Omental fat pad (tissue), 4 donors: ENCODE data around the gene CAPN13. TPM values are rescaled to one million over a fixed set of nuclear protein-coding genes. Genes with fewer than 3 reads are reported as not detected.

ENCODE experiments used
- ATAC-seq: fragments of 150-250 bp; one replicate; pipeline ENCODE4 v1.9.1; 2016; ENCODE audit warnings: mild to moderate bottlenecking, moderate library complexity; ENCODE audit not compliant: low FRiP score
- DNase-seq: peaks from one replicate; pipeline ENCODE4 v3.0.0-alpha.2; 2019; ENCODE audit warnings: low spot score
- CTCF ChIP-seq, 3 donors: fragments of 450-650 bp; IDR thresholded peaks; one replicate each; pipeline ENCODE4 v1.5.1; 2016 to 2017; ENCODE audit warnings: antibody characterized with exemption in 3 of 3, mild to moderate bottlenecking in 3 of 3, moderate library complexity in 2 of 3
- total RNA-seq, 4 donors: library from RNA; depleted of rRNA; stranded (reverse); fragments of >200 nt; gene quantifications; one replicate each; pipeline ENCODE4 v1.1.0, GENCODE V29; 2016

Gene CAPN13
- not detected for total RNA-seq

DNA sequence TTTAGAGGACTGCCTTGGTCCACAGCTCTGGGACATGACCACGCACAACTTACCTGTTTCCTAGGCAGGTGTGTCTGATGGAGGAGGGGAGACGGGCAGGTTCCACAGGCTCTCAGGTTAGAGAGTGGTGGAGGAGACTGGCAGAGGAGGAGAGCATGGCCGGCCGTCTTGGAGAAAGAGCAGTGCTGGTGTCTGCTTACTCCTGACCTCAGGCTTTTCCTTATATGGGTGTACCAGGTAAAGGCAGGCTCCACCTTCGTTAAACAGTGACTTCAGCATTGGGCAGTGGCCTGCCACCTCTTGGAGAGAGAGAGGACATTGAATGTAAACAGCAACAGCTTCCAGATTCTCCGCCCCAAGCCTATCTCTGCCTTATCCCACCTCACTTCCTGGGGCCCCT is at the start of gene CAPN13:
CAPN13 (minus strand) TSS at position 198 of the 400 bp plus-strand sequence. CDS start 20,121 bp downstream, outside the sequence.
- ATAC-seq (no peak), DNase-seq (no peak)
- no peak for TF ChIP-seq CTCF (IDR thresholded peaks at IDR 0.05)

GRCh38 chr2:30847841-30848240 is 40.6 kb upstream of the CAPN13 start:
- ATAC-seq (no peak), DNase-seq (no peak)
- no peak for TF ChIP-seq CTCF (IDR thresholded peaks at IDR 0.05)

DNA sequence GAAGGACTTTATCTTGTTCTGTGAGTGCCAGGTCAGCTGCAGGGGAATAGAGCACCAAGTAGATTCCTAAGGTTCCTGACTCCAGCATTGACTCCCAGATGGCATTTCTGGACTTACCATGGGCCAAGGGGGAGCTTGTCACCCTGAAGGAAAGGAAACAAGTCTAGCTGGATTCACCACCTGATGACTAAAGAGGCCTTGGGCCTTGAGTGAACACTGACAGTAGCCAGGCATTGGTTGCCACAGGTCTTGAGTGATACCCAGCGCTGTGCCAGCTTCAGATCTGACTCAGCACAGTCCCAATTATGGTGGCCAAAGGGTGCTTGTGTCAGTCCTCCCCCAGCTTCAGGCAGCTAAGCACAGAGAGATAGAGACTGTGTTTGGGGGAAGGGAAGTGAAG is 40.1 kb upstream of the CAPN13 start:
- ATAC-seq (no peak), DNase-seq (no peak)
- TF ChIP-seq CTCF (IDR thresholded peaks at IDR 0.05), result no peak

DNA sequence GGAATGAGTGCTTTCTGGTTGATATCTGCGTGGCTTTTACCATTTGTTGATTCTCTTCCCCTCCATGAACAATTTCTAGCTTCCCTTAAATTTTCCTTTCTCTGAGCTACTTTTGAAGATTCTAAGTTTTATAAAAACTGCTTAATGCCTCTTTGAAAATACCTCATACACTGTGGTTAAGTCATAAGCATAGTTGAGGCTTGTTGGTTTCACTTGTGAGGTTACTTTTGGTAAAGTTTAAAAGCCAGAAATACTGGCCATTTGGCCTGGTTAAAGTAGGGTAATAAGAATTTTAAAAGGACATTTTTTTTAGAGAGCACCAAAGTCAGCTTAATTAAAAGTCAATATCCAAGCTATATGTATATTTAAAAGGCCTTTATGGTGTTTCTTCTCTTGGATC is 21.3 kb upstream of the CAPN13 start:
- ATAC-seq (no peak), DNase-seq (no peak)
- no peak for TF ChIP-seq CTCF (IDR thresholded peaks at IDR 0.05)

DNA sequence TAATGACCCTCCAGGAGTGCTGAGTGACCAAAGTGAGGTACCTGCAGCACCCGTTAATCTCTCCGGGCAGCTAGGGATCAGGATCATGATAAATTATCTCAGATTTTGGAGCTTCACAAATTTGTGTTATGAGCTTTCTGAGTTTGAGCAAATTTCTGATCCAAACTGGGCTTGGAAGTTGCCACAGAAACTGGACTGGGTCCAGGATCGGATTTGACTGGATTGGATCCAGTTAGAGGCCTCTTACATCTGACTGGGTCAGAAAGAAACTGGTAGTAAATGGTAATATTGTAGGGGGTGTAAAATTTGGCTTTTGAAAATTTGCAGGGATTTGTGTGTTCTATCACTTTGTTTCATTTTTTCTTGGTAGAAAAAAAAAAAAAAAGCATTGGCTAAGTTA is 19.7 kb upstream of the CAPN13 start:
- no peak for TF ChIP-seq CTCF (IDR thresholded peaks at IDR 0.05)
- ATAC-seq (no peak), DNase-seq (no peak)

DNA sequence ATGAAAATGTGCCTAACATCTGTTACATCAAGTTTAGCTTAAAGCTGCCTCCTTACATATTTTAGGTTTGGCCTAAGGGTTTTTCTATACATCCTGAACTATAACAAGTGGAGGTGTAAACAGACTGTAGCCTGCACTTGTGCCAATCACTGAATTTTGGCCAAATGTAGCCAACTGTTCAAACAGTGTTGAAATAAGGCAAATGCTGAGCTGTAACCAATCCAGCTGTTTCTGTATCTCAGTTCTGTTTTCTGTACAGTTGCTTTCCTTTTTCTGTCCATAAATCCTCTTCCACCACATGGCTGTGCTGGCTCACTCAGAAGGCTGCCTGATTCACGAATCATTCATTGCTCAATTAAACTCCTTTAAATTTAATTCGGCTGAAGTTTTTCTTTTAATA is 19.2 kb upstream of the CAPN13 start:
- TF ChIP-seq CTCF (IDR thresholded peaks at IDR 0.05), result no peak
- ATAC-seq (no peak), DNase-seq (no peak)

GRCh38 chr2:30823452-30823851 is 16.2 kb upstream of the CAPN13 start:
- no peak for DNase-seq
- no peak for ATAC-seq
- no peak for TF ChIP-seq CTCF (IDR thresholded peaks at IDR 0.05)
